Caco-2 (cell line): ENCODE data around the gene LDB2. TPM values are rescaled to one million over a fixed set of nuclear protein-coding genes. Genes with fewer than 3 reads are reported as not detected.

Source experiments
- BruUV-seq: library from RNA; stranded (reverse); fragments of 400-500 nt; replicated peaks from 2 replicates; lab custom pipeline; 2021; lab: Mats Ljungman, UMichigan
- CTCF ChIA-PET: fragments of 300-600 bp; sonication (Branson Sonifier 250); formaldehyde crosslinking; loops from one replicate; lab custom pipeline; 2022; ENCODE audit warnings: antibody characterized with exemption; lab: Charles Lee
- POLR2A ChIA-PET: fragments of 300-600 bp; sonication (Branson Sonifier 250); formaldehyde crosslinking; loops from one replicate; lab custom pipeline; 2022; ENCODE audit warnings: antibody characterized with exemption; lab: Charles Lee
- DNase-seq, 2 experiments: peaks; one replicate each; pipeline versions ENCODE4 v3.0.0 to v3.0.0-alpha.2; 2020 to 2022
- H3K27me3 ChIP-seq: replicated peaks from 2 replicates; pipeline ENCODE4 v1.6.0; 2011; ENCODE audit warnings: low read length; ENCODE audit not compliant: control insufficient read depth, insufficient read depth
- H3K36me3 ChIP-seq: 2 replicates; pipeline ENCODE4 v1.5.1; 2011; ENCODE audit warnings: low read length; ENCODE audit not compliant: control insufficient read depth, insufficient read depth
- H3K4me1 ChIP-seq: fragments of 250-450 bp; sonication (Bioruptor Pico); 2 replicates; pipeline ENCODE4 v1.5.1; 2020; ENCODE audit warnings: mild to moderate bottlenecking
- H3K4me3 ChIP-seq: 2 replicates; pipeline ENCODE4 v1.5.1; 2011; ENCODE audit warnings: low read depth, mild to moderate bottlenecking, control low read depth, low read length
- H3K9me3 ChIP-seq: fragments of 250-450 bp; sonication (Bioruptor Pico); 2 replicates; pipeline ENCODE4 v1.5.1; 2020; ENCODE audit warnings: mild to moderate bottlenecking, moderate library complexity
- H3K27ac Mint-ChIP-seq: one replicate; pipeline ENCODE4 v1.8.0; 2022; ENCODE audit warnings: mixed read lengths; ENCODE audit not compliant: unreplicated experiment
- H3K27me3 Mint-ChIP-seq: one replicate; pipeline ENCODE4 v1.8.0; 2022; ENCODE audit warnings: mixed read lengths; ENCODE audit not compliant: insufficient read depth, unreplicated experiment
- H3K36me3 Mint-ChIP-seq: one replicate; pipeline ENCODE4 v1.8.0; 2022; ENCODE audit warnings: mild to moderate bottlenecking, mixed read lengths; ENCODE audit not compliant: insufficient read depth, unreplicated experiment
- H3K4me1 Mint-ChIP-seq: one replicate; pipeline ENCODE4 v1.8.0; 2022; ENCODE audit warnings: low read depth, mixed read lengths; ENCODE audit not compliant: unreplicated experiment
- H3K4me3 Mint-ChIP-seq: one replicate; pipeline ENCODE4 v1.8.0; 2022; ENCODE audit warnings: mild to moderate bottlenecking, moderate library complexity, mixed read lengths; ENCODE audit not compliant: unreplicated experiment
- H3K9me3 Mint-ChIP-seq: one replicate; pipeline ENCODE4 v1.8.0; 2022; ENCODE audit warnings: mixed read lengths; ENCODE audit not compliant: unreplicated experiment
- CTCF ChIP-seq, 2 experiments: fragments of 200-600 bp in 1 of 2; IDR thresholded peaks; 1 replicate in 1 of 2; 2 replicates in 1 of 2; pipeline versions ENCODE4 v1.5.1 to v1.8.0; 2011 to 2022; ENCODE audit warnings: antibody characterized with exemption in 1 of 2, control low read depth in 1 of 2, inconsistent platforms in 1 of 2, low read depth in 1 of 2, low read length in 1 of 2, mild to moderate bottlenecking in 1 of 2, moderate library complexity in 1 of 2; ENCODE audit not compliant: insufficient read depth in 1 of 2, severe bottlenecking in 1 of 2, unreplicated experiment in 1 of 2
- intact Hi-C: fragments of 100-400 bp; cut with micrococcal nuclease; formaldehyde crosslinking; loops from one replicate; pipeline ENCODE4 v1.10.0; 2022; ENCODE audit not compliant: unreplicated experiment
- total RNA-seq: library from RNA; stranded (reverse); gene quantifications from 2 replicates; pipeline ENCODE4 v1.2.3, GENCODE V29; 2022

LDB2 gene
- total RNA-seq, 1 experiment from 2014 or later, result not detected

GRCh38 chr4:16844816-16845586, 53.4 kb downstream of the LDB2 start:
- Histone ChIP-seq H3K4me3 (no peak overlapping the region), H3K4me1 (no peaks in the 10 kb centered on the region), H3K36me3 (no peaks in the 10 kb centered on the region), H3K27me3 (no peaks in the 10 kb centered on the region), H3K9me3 (no peaks in the 10 kb centered on the region)
- POLR2A ChIA-PET, result no interaction called here
- Mint-ChIP-seq H3K36me3 (no peaks in the 10 kb centered on the region), H3K27ac (no peak overlapping the region), H3K27me3 (peaks cover 4% of the 10 kb centered on the region), H3K4me3 (no peak overlapping the region), H3K9me3 (no peaks in the 10 kb centered on the region), H3K4me1 (peaks cover 6% of the 10 kb centered on the region)
- DNase-seq, result no peak
- intact Hi-C loops, result no loop called here
- CTCF ChIA-PET, result no interaction called here
- BruUV-seq, result no TSS peak
- TF ChIP-seq CTCF (IDR thresholded peaks at IDR 0.05; ENCODE audit: insufficient read depth in 1 of 2, low read depth in 1 of 2, low read length in 1 of 2, severe bottlenecking in 1 of 2, unreplicated experiment in 1 of 2), result no peak

DNA sequence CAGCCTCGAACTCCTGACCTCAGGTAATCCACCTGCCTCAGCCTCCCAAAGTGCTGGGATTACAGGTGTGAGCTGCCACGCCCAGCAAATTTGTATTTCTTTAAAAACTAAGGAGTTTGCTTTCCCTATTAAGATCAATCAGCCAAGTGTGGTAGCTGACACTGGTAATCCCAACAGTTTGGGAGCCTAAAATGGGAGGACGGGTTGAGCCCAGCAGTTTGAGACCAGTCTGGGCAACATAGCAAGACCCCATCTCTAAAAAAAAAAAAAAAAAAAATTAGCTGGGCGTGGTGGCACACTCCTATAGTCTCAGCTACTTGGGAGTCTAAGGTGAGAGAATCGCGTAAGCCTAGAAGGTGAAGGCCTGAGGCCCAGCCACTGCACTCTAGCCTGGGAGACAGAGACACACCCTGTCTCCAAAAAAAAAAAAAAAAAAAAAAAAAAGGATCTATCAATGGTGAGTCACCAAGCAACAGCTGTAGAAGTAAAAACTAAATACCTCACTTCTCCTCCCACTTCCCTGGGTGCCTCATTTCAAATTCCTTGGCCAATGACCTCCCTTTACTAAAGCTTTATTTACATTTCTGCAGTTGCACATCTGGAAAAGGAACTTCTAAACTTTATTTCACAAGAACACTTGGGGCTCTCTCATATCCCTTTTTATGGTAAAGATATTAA, 54.5 kb downstream of the LDB2 start:
- H3K36me3 Mint-ChIP-seq, result no peaks in the 10 kb centered on the region
- no peak for DNase-seq
- no TSS peak for BruUV-seq
- no peaks in the 10 kb centered on the region for H3K9me3 Mint-ChIP-seq
- POLR2A ChIA-PET, result no interaction called here
- Histone ChIP-seq H3K27me3 (no peaks in the 10 kb centered on the region), H3K9me3 (no peaks in the 10 kb centered on the region), H3K36me3 (no peaks in the 10 kb centered on the region), H3K4me3 (no peak overlapping the region), H3K4me1 (no peaks in the 10 kb centered on the region)
- no peak overlapping the region for H3K4me3 Mint-ChIP-seq
- TF ChIP-seq CTCF (IDR thresholded peaks at IDR 0.05; ENCODE audit: insufficient read depth in 1 of 2, low read depth in 1 of 2, low read length in 1 of 2, severe bottlenecking in 1 of 2, unreplicated experiment in 1 of 2), result no peak
- peaks cover 6% of the 10 kb centered on the region for H3K27me3 Mint-ChIP-seq
- intact Hi-C loops, result no loop called here
- CTCF ChIA-PET, result interaction anchor here (0.6 kb wide), 1 partner anchor 494 kb away, joined by 3 read pairs; no protein-coding TSS in a partner anchor
- H3K4me1 Mint-ChIP-seq, result peaks cover 6% of the 10 kb centered on the region
- no peak overlapping the region for H3K27ac Mint-ChIP-seq

- Mint-ChIP-seq H3K27me3 (peaks cover 12% of the 10 kb centered on the region), H3K36me3 (no peaks in the 10 kb centered on the region), H3K27ac (no peak overlapping the region), H3K9me3 (no peaks in the 10 kb centered on the region), H3K4me3 (no peak overlapping the region), H3K4me1 (no peaks in the 10 kb centered on the region)
- Histone ChIP-seq H3K36me3 (no peaks in the 10 kb centered on the region), H3K4me1 (no peaks in the 10 kb centered on the region), H3K27me3 (no peaks in the 10 kb centered on the region), H3K9me3 (no peaks in the 10 kb centered on the region), H3K4me3 (no peak overlapping the region)
- intact Hi-C loops, result no loop called here
- BruUV-seq, result no TSS peak
- no peak for TF ChIP-seq CTCF (IDR thresholded peaks at IDR 0.05; ENCODE audit: insufficient read depth in 1 of 2, low read depth in 1 of 2, low read length in 1 of 2, severe bottlenecking in 1 of 2, unreplicated experiment in 1 of 2)
- no peak for DNase-seq
- ChIA-PET CTCF (no interaction called here), POLR2A (no interaction called here)
Observed at GRCh38 chr4:16838226-16838875, 60.1 kb downstream of the LDB2 start.
